DMS53 (cell line): Measurements from ENCODE around the gene UAP1L1.
A peak's percentile ranks its signal among the peaks of the same experiment; 100 is the strongest.

Experiments
- DNase-seq: peaks from one replicate; lab custom pipeline; 2025; lab: John Stamatoyannopoulos, UW

The UAP1L1 gene

GRCh38 chr9:137075275-137075775 is 2.0 kb upstream of the UAP1L1 start:
- DNase-seq, result no peak

- DNase-seq, result no peak
Observed at GRCh38 chr9:137076636-137077009, 694 bp upstream of the UAP1L1 start.

DNA sequence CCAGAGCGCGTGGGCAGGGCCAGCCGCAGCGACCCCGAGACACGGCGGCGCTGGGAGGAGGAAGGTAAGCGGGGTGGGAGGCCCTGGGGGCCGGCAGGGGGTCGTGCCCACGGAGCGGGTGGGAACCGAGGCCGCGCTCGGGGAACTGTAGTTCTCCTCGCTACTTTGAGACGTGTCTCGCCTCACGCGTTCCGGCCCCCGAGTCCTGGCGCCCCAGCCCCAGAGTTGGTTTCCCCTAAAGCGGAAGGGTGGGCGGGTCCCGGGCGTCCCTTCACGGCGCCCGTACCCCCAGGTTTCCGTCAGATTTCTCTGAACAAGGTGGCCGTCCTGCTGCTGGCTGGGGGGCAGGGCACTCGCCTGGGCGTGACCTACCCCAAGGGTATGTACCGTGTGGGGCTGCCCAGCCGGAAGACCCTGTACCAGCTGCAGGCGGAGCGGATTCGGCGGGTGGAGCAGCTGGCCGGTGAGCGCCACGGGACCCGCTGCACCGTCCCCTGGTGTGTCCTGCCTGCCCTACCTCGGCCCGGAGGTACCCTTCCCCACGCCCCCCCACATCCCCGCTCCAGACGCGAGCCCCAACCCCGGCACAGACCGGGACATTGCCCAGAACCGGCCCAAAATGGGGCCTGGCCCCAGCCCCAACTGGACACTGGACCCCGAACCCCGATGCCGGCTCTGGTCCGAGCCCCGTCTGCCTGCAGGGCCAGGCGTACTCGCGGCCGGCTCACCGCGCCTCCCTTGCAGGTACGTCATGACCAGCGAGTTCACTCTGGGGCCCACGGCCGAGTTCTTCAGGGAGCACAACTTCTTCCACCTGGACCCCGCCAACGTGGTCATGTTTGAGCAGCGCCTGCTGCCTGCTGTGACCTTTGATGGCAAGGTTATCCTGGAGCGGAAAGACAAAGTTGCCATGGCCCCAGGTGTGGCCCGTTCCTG is 709 bp downstream of the UAP1L1 start:
- peak; percentile 75 for DNase-seq

DNA sequence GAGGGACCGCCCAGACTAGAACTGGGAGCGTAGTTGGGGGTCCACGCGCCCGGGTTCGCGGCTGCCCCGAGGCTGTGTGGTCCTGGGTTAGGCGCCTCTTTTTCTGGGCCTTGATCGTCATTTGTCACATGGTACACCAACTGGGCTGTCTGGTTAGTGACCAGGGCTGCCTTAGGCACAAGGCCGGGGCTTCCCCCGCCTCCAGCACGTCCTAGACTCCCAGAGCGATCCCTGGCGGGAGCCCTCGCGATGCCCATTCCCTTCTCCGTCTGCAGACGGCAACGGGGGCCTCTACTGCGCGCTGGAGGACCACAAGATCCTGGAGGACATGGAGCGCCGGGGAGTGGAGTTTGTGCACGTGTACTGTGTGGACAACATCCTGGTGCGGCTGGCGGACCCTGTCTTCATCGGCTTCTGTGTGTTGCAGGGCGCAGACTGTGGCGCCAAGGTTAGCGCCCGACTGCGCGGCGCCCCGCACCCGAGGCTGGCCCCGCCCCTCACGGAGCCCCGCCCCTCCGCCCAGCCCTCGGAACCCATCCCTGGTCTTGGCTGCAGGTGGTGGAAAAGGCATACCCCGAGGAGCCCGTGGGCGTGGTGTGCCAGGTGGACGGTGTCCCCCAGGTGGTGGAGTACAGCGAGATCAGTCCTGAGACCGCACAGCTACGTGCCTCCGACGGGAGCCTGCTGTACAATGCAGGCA is 1.5 kb downstream of the UAP1L1 start:
- peak; percentile 90 for DNase-seq

DNA sequence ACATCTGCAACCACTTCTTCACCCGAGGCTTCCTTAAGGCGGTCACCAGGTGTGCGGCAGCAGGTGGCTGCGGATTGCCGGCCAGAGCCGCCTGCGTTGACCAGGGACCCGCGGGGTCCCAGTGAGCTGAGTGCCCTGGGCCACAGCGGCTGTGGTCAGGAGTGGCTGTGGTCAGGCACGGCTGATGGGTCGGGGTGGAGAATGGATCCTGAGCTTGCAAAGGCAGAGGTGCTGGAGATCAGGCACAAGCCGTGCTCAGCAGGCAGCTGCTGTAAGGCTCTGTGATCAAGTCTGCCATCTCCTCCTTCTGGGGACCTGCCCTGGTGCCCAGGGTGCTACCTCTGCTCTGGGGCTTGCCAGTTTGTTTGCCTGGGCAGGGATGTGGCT is 2.1 kb downstream of the UAP1L1 start:
- no peak for DNase-seq

- DNase-seq, result no peak
Observed at GRCh38 chr9:137080260-137081122, 3.2 kb downstream of the UAP1L1 start.

- no peak for DNase-seq
Observed at GRCh38 chr9:137082222-137082924, 5.1 kb downstream of the UAP1L1 start.

DNA sequence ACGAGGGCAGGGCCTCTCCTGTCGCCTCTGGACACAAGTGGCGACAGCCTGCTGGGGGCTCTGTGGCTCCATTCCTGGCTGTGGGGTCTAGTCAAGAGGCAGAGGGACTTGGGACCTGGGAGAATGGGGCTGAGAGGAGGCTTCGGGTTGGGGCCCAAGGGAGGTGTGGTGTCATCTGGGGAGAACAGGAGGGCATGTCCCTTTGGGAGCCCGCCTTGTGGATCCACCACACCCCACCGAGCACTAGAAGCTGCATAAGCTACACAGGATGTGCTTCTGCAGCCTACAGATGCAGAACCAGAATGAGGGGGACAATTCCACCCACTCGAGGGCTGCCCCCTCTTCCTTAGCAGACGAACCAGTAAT is 5.6 kb downstream of the UAP1L1 start:
- DNase-seq, result no peak

DNA sequence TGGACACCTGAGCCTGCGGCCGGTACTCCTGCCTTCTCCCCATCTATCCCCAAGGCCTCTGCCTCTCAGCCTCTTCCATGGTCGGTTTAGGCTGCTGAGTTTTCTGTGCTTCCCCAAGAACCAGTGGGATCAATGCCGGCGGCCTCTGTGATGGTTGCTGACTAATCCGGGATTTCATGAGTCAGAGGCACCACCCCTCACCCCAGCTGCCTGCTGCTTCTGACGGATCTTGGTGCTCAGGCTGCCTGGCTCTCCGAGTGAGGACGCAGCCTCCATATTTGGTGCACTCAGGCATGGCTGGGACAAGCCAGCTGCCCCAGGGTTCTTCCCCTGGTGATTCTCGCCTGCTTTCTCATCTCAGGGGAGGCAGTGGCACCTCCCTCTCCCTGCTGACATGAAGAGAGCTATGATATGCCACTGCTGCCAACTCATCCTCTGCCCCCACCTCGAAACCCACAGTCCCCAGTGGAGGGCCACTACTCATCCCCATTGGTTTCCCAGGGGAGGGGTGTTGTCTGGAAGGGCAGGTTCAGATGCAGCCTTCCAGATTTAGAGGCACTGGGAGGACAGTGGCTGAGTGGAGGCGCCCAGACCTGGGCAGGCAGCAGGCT is 6.2 kb downstream of the UAP1L1 start:
- peak; percentile 94 for DNase-seq

GRCh38 chr9:137084526-137084925 is 7.2 kb downstream of the UAP1L1 start:
- no peak for DNase-seq

GRCh38 chr9:137085920-137086530 is 8.7 kb downstream of the UAP1L1 start:
- peak; percentile 68 for DNase-seq

- DNase-seq, result peak; percentile 100
Observed at GRCh38 chr9:137086531-137087408, 9.5 kb downstream of the UAP1L1 start, which contains the start of gene MAN1B1. Gene MAN1B1 (plus strand): TSS chr9:137086985. CDS start chr9:137087000, 15 bp downstream.

DNA sequence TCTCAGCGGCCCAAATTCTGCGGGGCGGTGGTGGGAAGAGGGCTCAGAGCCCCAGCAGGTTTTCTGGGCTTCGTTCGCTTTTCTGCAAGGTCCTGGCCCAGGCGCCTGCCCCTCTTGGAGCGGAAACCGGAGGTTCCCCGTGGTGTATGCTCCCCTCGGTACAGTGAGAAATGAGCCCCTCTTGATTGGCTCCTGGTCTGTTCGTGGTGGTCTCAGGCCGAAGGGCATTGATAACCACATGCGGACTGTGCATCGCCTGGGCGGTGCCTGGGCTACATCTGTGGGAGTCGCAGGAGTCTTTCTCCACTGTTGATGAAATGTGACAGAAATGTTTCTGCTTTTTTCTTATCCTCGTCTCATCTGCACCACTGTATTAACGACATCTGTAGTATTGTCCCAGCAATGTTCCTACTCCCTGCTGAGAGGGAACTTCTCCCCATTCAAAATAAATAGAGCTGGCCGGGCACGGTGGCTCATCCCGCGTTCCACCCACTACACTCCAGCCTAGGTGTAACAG is 10.2 kb downstream of the UAP1L1 start:
- no peak for DNase-seq

GRCh38 chr9:137088121-137088520 is 10.8 kb downstream of the UAP1L1 start:
- DNase-seq, result no peak

DNA sequence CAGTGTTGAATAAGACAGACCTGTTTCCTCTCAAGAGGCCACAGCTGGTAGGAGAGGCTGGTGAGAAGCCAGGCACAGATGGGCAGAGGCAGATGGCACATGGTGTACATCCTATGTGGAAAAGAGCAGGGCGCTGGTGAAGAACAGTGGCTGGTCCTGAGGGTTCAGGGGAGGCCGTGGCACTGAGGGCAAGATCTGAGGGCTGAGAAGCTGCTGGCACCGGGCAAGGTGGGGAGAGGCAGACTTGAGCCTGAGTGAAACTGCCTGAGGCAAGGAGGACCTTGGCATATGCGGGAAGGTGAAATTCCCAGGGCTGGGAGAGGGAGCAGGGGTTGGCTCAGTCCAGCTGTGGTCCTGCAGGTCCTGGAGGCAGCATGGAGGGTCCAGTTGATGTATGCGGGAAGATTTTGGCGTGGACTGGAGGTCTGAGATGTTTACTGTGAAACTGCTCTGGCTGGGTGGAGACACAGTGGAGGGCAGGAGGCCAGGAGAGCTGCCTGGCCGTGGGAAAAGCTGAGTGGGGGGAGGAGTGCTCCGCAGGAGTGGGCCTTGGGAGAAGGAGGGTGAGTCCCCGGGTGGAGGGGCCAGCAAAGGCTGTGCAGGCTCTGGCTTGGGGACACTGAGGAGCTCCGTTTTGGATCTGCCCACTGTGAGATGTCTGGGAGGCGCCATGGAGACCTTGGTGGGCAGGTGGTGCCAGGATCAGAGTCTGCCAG is 12.1 kb downstream of the UAP1L1 start:
- no peak for DNase-seq

DNA sequence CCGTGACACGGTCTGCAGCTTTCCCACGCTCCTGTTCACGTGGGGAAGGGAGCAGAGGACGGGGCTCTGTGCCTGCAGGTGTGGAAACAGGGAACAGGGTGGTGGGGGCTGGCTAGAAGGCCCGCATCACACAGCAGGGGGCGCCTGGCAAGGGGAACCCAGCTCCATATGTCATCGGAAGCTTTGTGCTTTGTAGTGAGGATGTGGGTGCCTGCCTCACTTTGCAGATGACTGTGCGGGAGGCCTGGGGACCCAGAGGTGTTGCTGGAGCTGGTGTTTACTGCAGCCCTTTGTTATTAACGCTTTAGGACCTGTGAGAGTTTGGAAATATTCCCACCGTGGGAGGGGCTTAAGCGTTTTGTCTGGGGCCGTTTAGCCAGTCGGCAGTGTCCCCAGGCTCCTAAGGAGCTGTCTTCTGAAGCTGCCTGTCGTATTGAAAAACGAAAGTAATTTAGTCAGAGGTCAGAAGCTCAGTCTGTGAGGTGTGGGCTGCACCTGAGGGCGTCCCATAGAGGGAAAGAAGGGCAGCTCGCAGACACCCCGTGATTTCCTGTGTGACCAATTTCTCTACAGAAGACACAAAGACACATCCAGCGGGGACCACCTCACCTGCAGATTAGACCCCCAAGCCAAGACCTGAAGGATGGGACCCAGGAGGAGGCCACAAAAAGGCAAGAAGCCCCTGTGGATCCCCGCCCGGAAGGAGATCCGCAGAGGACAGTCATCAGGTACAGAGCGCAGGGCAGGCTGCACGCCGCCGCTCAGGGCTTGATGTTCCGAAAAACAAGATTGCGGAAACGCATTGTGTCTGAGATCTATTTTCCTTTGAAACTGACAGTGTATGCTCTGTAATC is 18.6 kb downstream of the UAP1L1 start:
- DNase-seq, result no peak

- DNase-seq, result no peak
Observed at GRCh38 chr9:137096785-137097546, 19.6 kb downstream of the UAP1L1 start.
